ENCODE data around the gene FAM210A. TPM values are rescaled to one million over a fixed set of nuclear protein-coding genes. Genes with fewer than 3 reads are reported as not detected.

Gene FAM210A
- total and polyA plus RNA-seq, 9 of the 15 experiments (the other 6 are each of a cell fraction or from before 2014, with no cell fraction given), result 8.3 to 41.7 (median 19.1) TPM

GRCh38 chr18:13745696-13746095 is 19.3 kb upstream of the FAM210A start:
- H3K27ac ChIP-seq (ENCODE audit: extremely low read depth, low read depth, low read length), result no peak overlapping the region
- H3K4me1 ChIP-seq (replicated peaks in 1 of 2; ENCODE audit: control insufficient read depth in 2 of 2, insufficient read depth in 2 of 2, low read length in 2 of 2), result no peaks in the 10 kb centered on the region
- ATAC-seq, result no peak
- in situ Hi-C loops (cut with MboI) (no loop called here), intact Hi-C loops (cut with micrococcal nuclease) (no loop called here)
- no peak for FAIRE-seq
- POLR2A ChIA-PET, result interaction anchor here (0.7 kb wide), 1 partner anchor 485 kb away, joined by 3 read pairs; no protein-coding TSS in a partner anchor
- peaks cover 3% of the 10 kb centered on the region for H3K9me1 ChIP-seq (ENCODE audit: control insufficient read depth, insufficient read depth, low read length)
- H2AFZ ChIP-seq (ENCODE audit: low read depth, low read length), result no peak overlapping the region
- H4K20me1 ChIP-seq (replicated peaks; ENCODE audit: control insufficient read depth, insufficient read depth, low read length), result no peaks in the 10 kb centered on the region; the same call in 1 of the 2 replicates
- no peak overlapping the region for H3K9ac ChIP-seq (ENCODE audit: insufficient read depth in 1 of 2, low read depth in 2 of 2, low read length in 2 of 2)
- no peak overlapping the region for H3K4me2 ChIP-seq (ENCODE audit: insufficient read depth, low read length)
- CTCF ChIA-PET (ENCODE audit: low intra/inter-chr PET ratio), result no interaction called here
- H3K79me2 ChIP-seq (ENCODE audit: control insufficient read depth, insufficient read depth, low read length), result no peaks in the 10 kb centered on the region
- TF ChIP-seq IRF2 (CRISPR knock-in tag; IDR thresholded peaks at IDR 0.05), result no peak
- no peak for TF ChIP-seq LEF1 (IDR thresholded peaks at IDR 0.05)
- no peak for TF ChIP-seq ZNF316 (IDR thresholded peaks at IDR 0.05)
- TF ChIP-seq TAF1 (IDR thresholded peaks at IDR 0.05; ENCODE audit: control insufficient read depth, extremely low read depth, insufficient read depth, low read length, severe bottlenecking), result no peak
- no peak for TF ChIP-seq ELF4 (CRISPR knock-in tag; IDR thresholded peaks at IDR 0.05)
- no peak for TF ChIP-seq CBX2 (IDR thresholded peaks at IDR 0.05; ENCODE audit: insufficient read depth, low read length, poor library complexity, severe bottlenecking)
- TF ChIP-seq ZFP91 (CRISPR knock-in tag; IDR thresholded peaks at IDR 0.05), result no peak
- TF ChIP-seq RHOXF2B (CRISPR knock-in tag; conservative IDR thresholded peaks at IDR 0.05), result no peak
- TF ChIP-seq E2F6 (IDR thresholded peaks at IDR 0.05; ENCODE audit: borderline replicate concordance in 1 of 2, extremely low read depth in 1 of 2, insufficient read depth in 1 of 2, insufficient read length in 1 of 2, low read depth in 1 of 2, low read length in 1 of 2, poor library complexity in 1 of 2, severe bottlenecking in 1 of 2), result no peak
- TF ChIP-seq NCOA2 (IDR thresholded peaks at IDR 0.05; ENCODE audit: partially characterized antibody in 2 of 2), result no peak
- TF ChIP-seq ZKSCAN1 (IDR thresholded peaks at IDR 0.05; ENCODE audit: low read depth, low read length), result no peak
- WGBS (ENCODE audit: insufficient coverage, low coverage, missing lambda C conversion rate), result 83% methylated on average over 3 of the region's 3 CpGs
- DNase-seq (ENCODE audit: extremely low read depth in 1 of 4, low spot score in 3 of 4), result no peak
- no peaks in the 10 kb centered on the region for H3K27me3 ChIP-seq (ENCODE audit: control insufficient read depth in 2 of 2, insufficient read depth in 2 of 2, low read length in 2 of 2)
- H3K9me3 ChIP-seq (replicated peaks; ENCODE audit: control insufficient read depth, insufficient read depth, low read depth, low read length), result no peaks in the 10 kb centered on the region
- H3K36me3 ChIP-seq (ENCODE audit: control insufficient read depth, insufficient read depth, low read length), result peaks cover 85% of the 10 kb centered on the region
- no peak overlapping the region for H3K4me3 ChIP-seq
- TSS peak; percentile 15 for BruUV-seq (replicated peaks)

All from K562 (cell line).